Activated B cell treated with CpG ODN at 0.5 μM for 24 hours (primary cell): ENCODE measurements around the gene MARCHF5. TPM values are rescaled to one million over a fixed set of nuclear protein-coding genes. Genes with fewer than 3 reads are reported as not detected.

Experiments
- ATAC-seq: fragments of 200-7000 bp; cut with Tn5 transposase; one replicate; pipeline ENCODE4 v1.10.0; 2021; ENCODE audit warnings: low read depth, mild to moderate bottlenecking, moderate library complexity
- CTCF ChIA-PET: fragments of 350-600 bp; sonication (Branson Sonifier 250); formaldehyde crosslinking; loops from one replicate; lab custom pipeline; 2021; ENCODE audit warnings: antibody characterized with exemption; lab: Charles Lee
- POLR2A ChIA-PET: fragments of 350-600 bp; sonication (Branson Sonifier 250); formaldehyde crosslinking; loops from one replicate; lab custom pipeline; 2021; ENCODE audit warnings: antibody characterized with exemption; lab: Charles Lee
- DNase-seq: peaks from one replicate; pipeline ENCODE4 v3.0.0; 2022
- H3K27ac Mint-ChIP-seq: one replicate; pipeline ENCODE4 v1.8.0; 2020; ENCODE audit warnings: mixed read lengths
- H3K27me3 Mint-ChIP-seq: one replicate; pipeline ENCODE4 v1.8.0; 2021; ENCODE audit warnings: mixed read lengths
- H3K36me3 Mint-ChIP-seq: one replicate; pipeline ENCODE4 v1.8.0; 2021; ENCODE audit warnings: low read depth, mixed read lengths
- H3K4me1 Mint-ChIP-seq: one replicate; pipeline ENCODE4 v1.8.0; 2021; ENCODE audit warnings: mixed read lengths
- H3K4me3 Mint-ChIP-seq: one replicate; pipeline ENCODE4 v1.8.0; 2020; ENCODE audit warnings: mild to moderate bottlenecking, mixed read lengths
- H3K9me3 Mint-ChIP-seq: one replicate; pipeline ENCODE4 v1.8.0; 2020; ENCODE audit warnings: mixed read lengths
- CTCF ChIP-seq: fragments of 200-600 bp; IDR thresholded peaks from one replicate; pipeline ENCODE4 v1.8.0; 2022; ENCODE audit warnings: antibody characterized with exemption, mild to moderate bottlenecking
- intact Hi-C: fragments of 100-400 bp; cut with micrococcal nuclease; formaldehyde crosslinking; loops from one replicate; pipeline ENCODE4 v1.15.1; 2024
- total RNA-seq: library from RNA; stranded (reverse); gene quantifications from 2 replicates; pipeline ENCODE4 v1.2.3, GENCODE V29; 2022

Gene MARCHF5
- total RNA-seq, 1 donor from 2014 or later, result 26.5 TPM

- ATAC-seq, result no peak
- ChIA-PET POLR2A (no interaction called here), CTCF (no interaction called here)
- Mint-ChIP-seq H3K4me3 (no peak overlapping the region), H3K27me3 (peaks cover 27% of the 10 kb centered on the region), H3K27ac (no peak overlapping the region), H3K36me3 (no peaks in the 10 kb centered on the region), H3K9me3 (peaks cover 4% of the 10 kb centered on the region), H3K4me1 (no peaks in the 10 kb centered on the region)
- intact Hi-C loops, result no loop called here
- no peak for TF ChIP-seq CTCF
- no peak for DNase-seq
Observed at GRCh38 chr10:92363498-92363897, 72.5 kb downstream of the MARCHF5 start.

GRCh38 chr10:92366412-92367021, 75.5 kb downstream of the MARCHF5 start:
- peaks cover 16% of the 10 kb centered on the region for H3K27me3 Mint-ChIP-seq
- H3K36me3 Mint-ChIP-seq, result no peaks in the 10 kb centered on the region
- H3K9me3 Mint-ChIP-seq, result peaks cover 4% of the 10 kb centered on the region
- DNase-seq (no peak), ATAC-seq (no peak)
- TF ChIP-seq CTCF, result no peak
- intact Hi-C loops, result no loop called here
- ChIA-PET CTCF (no interaction called here), POLR2A (no interaction called here)
- no peak overlapping the region for H3K4me3 Mint-ChIP-seq
- no peak overlapping the region for H3K27ac Mint-ChIP-seq
- no peaks in the 10 kb centered on the region for H3K4me1 Mint-ChIP-seq

DNA sequence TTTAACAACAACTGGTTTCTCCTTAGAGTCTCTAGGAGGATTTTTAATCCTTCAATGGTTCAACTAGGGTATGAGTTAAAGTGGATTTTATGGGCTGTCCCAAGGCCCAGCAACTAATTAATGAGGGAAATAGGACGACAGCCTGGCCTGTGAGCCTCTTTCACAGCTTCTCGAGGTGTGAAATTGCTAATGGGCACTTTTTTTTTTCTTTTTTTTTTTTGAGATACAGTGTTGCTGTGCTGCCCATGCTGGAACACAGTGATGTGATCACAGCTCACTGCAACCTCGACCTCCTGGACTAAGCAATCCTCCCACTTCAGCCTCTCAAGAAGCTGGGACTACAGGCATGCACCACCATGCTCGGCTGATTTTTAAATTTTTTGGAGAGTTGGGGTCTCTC, 87.0 kb downstream of the MARCHF5 start:
- CTCF ChIA-PET, result no interaction called here
- no peak for TF ChIP-seq CTCF
- Mint-ChIP-seq H3K27me3 (peaks cover 6% of the 10 kb centered on the region), H3K36me3 (no peaks in the 10 kb centered on the region), H3K4me3 (no peak overlapping the region), H3K4me1 (no peaks in the 10 kb centered on the region), H3K27ac (no peak overlapping the region), H3K9me3 (no peaks in the 10 kb centered on the region)
- intact Hi-C loops, result no loop called here
- POLR2A ChIA-PET, result no interaction called here
- DNase-seq (no peak), ATAC-seq (no peak)

GRCh38 chr10:92381543-92381954, 90.6 kb downstream of the MARCHF5 start:
- DNase-seq (no peak), ATAC-seq (no peak)
- no peaks in the 10 kb centered on the region for H3K36me3 Mint-ChIP-seq
- CTCF ChIA-PET, result no interaction called here
- peaks cover 10% of the 10 kb centered on the region for H3K27me3 Mint-ChIP-seq
- no peak overlapping the region for H3K4me3 Mint-ChIP-seq
- intact Hi-C loops, result no loop called here
- no peak overlapping the region for H3K27ac Mint-ChIP-seq
- POLR2A ChIA-PET, result no interaction called here
- H3K4me1 Mint-ChIP-seq, result no peaks in the 10 kb centered on the region
- TF ChIP-seq CTCF, result no peak
- no peaks in the 10 kb centered on the region for H3K9me3 Mint-ChIP-seq

DNA sequence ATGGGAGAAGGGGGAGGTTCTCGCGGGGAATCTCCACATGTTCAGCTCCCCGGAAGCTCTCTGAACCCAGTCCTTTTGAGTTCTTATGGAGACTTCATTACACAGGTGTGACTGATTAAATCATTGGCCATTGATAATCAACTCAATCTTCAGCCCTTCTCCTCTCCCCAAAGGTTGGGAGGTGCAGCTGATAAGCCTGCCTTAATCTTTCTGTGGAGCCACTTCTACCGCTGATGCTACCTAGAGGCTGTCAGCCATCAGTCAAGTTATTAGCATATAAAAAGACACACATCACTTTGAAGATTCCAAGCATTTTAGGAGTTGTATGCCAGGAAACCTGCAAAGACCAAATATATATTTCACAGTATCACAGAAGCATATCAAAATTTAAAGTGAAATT, 91.7 kb downstream of the MARCHF5 start:
- no peaks in the 10 kb centered on the region for H3K36me3 Mint-ChIP-seq
- peaks cover 12% of the 10 kb centered on the region for H3K27me3 Mint-ChIP-seq
- intact Hi-C loops, result no loop called here
- H3K4me1 Mint-ChIP-seq, result no peaks in the 10 kb centered on the region
- H3K9me3 Mint-ChIP-seq, result no peaks in the 10 kb centered on the region
- TF ChIP-seq CTCF, result no peak
- ChIA-PET CTCF (no interaction called here), POLR2A (no interaction called here)
- no peak overlapping the region for H3K4me3 Mint-ChIP-seq
- ATAC-seq, result no peak
- DNase-seq, result no peak
- H3K27ac Mint-ChIP-seq, result no peak overlapping the region
